Stomach (tissue), 4 donors: ENCODE data around the gene ENAH.

Source experiments
- POLR2A ChIP-seq, 4 donors: fragments of 450-650 bp; IDR thresholded peaks; one replicate each; pipeline ENCODE4 v1.6.1; 2016; ENCODE audit warnings: antibody characterized with exemption in 4 of 4, control low read depth in 2 of 4, mild to moderate bottlenecking in 1 of 4, moderate library complexity in 1 of 4
- POLR2AphosphoS5 ChIP-seq, 3 donors: sonication (generic); formaldehyde crosslinking; IDR thresholded peaks; one replicate each; pipeline ENCODE4 v1.6.1; 2016; ENCODE audit warnings: antibody characterized with exemption in 3 of 3
- TF ChIP-seq, protein P1 (sequence below), 7 experiments: fragments of 450-650 bp in 4 of 7; fragments of 200-600 bp in 3 of 7; sonication (generic) in 3 of 7; IDR thresholded peaks; one replicate each; pipeline ENCODE4 v1.5.1; 2016 to 2019; ENCODE audit warnings: antibody characterized with exemption in 7 of 7, control low read depth in 2 of 7, mild to moderate bottlenecking in 1 of 7

- TF ChIP-seq, protein P1, sequence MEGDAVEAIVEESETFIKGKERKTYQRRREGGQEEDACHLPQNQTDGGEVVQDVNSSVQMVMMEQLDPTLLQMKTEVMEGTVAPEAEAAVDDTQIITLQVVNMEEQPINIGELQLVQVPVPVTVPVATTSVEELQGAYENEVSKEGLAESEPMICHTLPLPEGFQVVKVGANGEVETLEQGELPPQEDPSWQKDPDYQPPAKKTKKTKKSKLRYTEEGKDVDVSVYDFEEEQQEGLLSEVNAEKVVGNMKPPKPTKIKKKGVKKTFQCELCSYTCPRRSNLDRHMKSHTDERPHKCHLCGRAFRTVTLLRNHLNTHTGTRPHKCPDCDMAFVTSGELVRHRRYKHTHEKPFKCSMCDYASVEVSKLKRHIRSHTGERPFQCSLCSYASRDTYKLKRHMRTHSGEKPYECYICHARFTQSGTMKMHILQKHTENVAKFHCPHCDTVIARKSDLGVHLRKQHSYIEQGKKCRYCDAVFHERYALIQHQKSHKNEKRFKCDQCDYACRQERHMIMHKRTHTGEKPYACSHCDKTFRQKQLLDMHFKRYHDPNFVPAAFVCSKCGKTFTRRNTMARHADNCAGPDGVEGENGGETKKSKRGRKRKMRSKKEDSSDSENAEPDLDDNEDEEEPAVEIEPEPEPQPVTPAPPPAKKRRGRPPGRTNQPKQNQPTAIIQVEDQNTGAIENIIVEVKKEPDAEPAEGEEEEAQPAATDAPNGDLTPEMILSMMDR (IDR thresholded peaks at IDR 0.05): no peak
- TF ChIP-seq POLR2AphosphoS5 (IDR thresholded peaks at IDR 0.05): no peak
- TF ChIP-seq POLR2A (IDR thresholded peaks at IDR 0.05): no peak
These were observed 7.6 kb upstream of the ENAH start for GRCh38 chr1:225660544-225660946.
